GM21619 (cell line): ENCODE data around the gene FAM107A.

Source experiments
- ATAC-seq: cut with Tn5 transposase; IDR thresholded peaks from one replicate; pipeline ENCODE4 v1.9.1; 2021; ENCODE audit not compliant: unreplicated experiment

FAM107A gene

DNA sequence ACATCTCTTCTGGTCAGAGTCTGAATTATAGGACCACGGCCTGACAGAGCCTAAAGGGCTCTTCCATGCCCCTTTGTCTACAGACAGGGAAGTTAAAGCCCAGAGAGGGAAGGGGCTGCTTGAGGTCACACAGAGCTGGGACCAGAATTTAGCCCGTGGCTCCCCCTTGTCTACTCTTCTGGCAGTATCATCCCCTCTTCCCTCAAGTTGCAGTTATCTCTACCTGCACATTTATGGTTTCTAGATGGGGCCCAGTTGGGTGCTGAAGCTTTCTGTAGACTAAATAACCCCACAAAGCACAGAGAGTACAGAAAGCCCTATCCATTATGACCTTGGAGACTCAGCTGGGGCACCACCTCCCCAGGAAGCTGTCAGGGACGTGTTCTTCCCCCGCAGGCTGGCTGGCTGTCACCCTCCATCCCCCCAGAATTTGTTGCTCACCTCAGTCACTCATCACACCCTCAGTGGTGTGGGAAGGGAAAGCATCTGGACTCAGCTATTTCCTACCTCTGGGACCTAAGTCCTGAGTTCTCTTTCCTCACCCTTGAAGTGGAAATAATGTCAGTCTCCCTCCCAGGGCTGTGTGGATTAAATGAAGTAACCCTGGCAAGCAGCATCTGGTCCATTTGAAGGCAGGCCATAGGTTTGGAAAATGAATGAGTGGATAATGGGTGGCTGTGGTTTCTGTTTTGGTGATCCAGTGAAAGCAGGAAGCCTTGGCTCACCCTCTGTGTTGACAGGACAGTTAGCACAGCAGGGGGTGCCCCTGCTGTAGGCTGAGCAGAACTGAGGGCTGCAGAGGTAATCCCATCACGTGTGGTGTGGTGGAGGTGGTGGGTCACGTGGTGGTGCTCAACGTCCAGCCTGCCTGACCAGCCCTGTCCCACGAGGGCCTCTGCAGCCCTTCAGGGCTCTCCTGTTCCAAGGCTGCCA lies 56.5 kb downstream of the FAM107A start:
- no peak for ATAC-seq

DNA sequence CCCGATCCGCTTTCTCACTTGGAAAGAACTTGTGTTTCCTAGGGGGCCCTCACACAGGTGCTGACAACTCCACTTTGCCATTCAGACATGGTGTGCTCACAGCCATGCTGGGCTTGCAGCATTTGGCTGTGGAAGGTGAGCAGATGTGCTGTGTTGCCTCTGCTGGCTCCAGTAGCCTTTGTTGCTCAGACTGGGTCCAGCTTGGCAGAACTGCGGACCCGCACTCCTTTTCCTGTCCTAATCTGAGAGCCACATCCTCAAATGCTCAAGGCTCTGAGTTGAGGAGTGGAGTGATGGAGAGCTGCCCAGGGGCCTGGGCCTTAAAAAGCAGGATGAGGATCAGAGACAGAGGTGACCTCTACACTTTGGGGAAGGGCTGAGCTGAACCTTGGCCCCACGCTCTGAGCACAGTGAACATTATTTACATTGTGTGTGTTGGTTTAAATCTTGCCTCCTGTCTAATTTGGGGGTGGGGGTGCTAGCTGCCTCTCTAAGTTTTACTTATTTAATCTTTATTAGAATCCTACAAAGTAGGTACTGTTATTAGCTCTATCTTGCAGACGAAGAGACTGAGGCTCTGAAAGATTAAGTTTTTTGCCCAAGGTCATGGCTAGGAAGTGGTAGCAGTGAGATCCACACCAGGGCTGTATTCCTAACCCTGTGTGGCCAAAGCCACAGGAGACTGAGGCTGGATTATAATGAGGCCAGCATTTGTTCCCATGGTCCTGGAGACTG lies 57.4 kb downstream of the FAM107A start:
- no peak for ATAC-seq

DNA sequence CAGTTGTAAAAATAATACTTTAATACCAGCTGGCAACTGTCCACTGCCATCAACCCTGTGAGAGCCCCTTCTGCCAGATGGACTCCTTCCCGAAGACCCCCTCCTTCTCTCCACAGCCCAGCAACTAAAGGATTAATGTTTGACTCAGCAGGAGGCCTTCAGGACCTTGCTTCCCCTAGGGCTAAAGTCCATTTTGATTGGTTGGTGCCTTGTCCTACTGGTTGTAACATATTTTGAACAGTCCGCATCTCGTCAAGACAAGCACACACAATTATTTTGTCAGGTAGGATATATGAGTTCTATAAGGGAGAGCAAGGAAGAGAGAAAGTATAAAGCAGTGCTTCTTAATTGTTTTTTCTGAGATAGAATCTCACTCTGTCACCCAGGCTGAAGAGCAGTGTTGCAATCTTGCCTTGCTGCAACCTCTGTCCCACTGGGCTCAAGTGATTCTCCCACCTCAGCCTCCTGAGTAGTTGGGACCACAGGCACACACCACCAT lies 58.9 kb downstream of the FAM107A start:
- no peak for ATAC-seq

DNA sequence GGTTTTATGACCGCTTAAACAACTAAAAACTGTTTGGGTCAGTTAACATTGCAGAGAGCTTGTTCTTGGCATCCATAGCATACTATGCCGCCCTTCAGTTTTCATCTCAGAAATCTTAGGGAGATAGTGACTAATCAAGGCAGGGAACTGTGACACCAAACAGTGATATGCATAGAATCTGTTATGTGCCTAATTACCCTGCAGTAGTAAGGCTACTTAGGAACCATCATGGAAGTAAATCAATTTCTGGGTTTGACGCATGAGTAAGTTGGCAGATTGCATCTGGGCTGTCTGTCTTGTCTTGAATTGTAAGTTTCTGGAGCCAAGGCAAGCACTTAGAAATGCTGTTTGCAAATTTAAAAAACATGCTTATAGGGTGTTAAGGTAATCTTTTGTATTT lies 62.8 kb downstream of the FAM107A start:
- no peak for ATAC-seq
